IMR-90 (cell line): ENCODE results near the gene NLRC5. TPM values are rescaled to one million over a fixed set of nuclear protein-coding genes. Genes with fewer than 3 reads are reported as not detected.
A peak's percentile ranks its signal among the peaks of the same experiment; 100 is the strongest.

Experiments used
- ATAC-seq: fragments of 200-7000 bp; cut with Tn5 transposase; 2 replicates; pipeline ENCODE4 v1.9.1; 2020; ENCODE audit warnings: low read depth, mild to moderate bottlenecking, moderate library complexity
- BruUV-seq: library from RNA; stranded (reverse); fragments of 400-500 nt; replicated peaks from 2 replicates; lab custom pipeline; 2021; lab: Mats Ljungman, UMichigan
- CTCF ChIA-PET: fragments of 300-600 bp; formaldehyde crosslinking; extraction: SDS; loops from one replicate; lab custom pipeline; 2021; ENCODE audit warnings: antibody characterized with exemption; lab: Yijun Ruan, JAX
- POLR2A ChIA-PET: fragments of 300-600 bp; sonication (Branson Sonifier 250); formaldehyde crosslinking; loops from one replicate; lab custom pipeline; 2022; ENCODE audit warnings: antibody characterized with exemption; ENCODE audit not compliant: unreplicated experiment; lab: Charles Lee
- DNase-seq: peaks from one replicate; pipeline ENCODE4 v3.0.0; 2013
- H2AFZ ChIP-seq: replicated peaks from 2 replicates; pipeline ENCODE3; 2013; ENCODE audit warnings: low read length, mild to moderate bottlenecking; ENCODE audit not compliant: poor library complexity
- H2AK5ac ChIP-seq: 2 replicates; pipeline ENCODE4 v1.6.1; 2013; ENCODE audit warnings: low read depth, low read length, inconsistent platforms
- H2AK9ac ChIP-seq: replicated peaks from 2 replicates; pipeline ENCODE3; 2013; ENCODE audit warnings: mild to moderate bottlenecking, low read depth, low read length, moderate library complexity; ENCODE audit not compliant: poor library complexity
- H2BK120ac ChIP-seq: 2 replicates; pipeline ENCODE4 v1.6.1; 2013; ENCODE audit warnings: low read depth, low read length, inconsistent platforms
- H2BK15ac ChIP-seq: 3 replicates; pipeline ENCODE4 v1.6.1; 2013; ENCODE audit warnings: low read depth, low read length, inconsistent platforms
- H2BK20ac ChIP-seq: 2 replicates; pipeline ENCODE4 v1.6.1; 2013; ENCODE audit warnings: low read depth, mild to moderate bottlenecking, inconsistent platforms, low read length, moderate library complexity
- H2BK5ac ChIP-seq: 2 replicates; pipeline ENCODE4 v1.6.1; 2013; ENCODE audit warnings: mild to moderate bottlenecking, low read depth, low read length, inconsistent platforms; ENCODE audit not compliant: poor library complexity, severe bottlenecking
- H3K14ac ChIP-seq: replicated peaks from 2 replicates; pipeline ENCODE4 v1.6.1; 2013; ENCODE audit warnings: low read depth, low read length, inconsistent platforms
- H3K18ac ChIP-seq: 2 replicates; pipeline ENCODE4 v1.6.1; 2013; ENCODE audit warnings: low read depth, low read length, control low read depth
- H3K23ac ChIP-seq: 2 replicates; pipeline ENCODE4 v1.6.1; 2013; ENCODE audit warnings: low read depth, low read length, inconsistent platforms
- H3K27ac ChIP-seq: 2 replicates; pipeline ENCODE4 v1.5.1; 2013; ENCODE audit warnings: mild to moderate bottlenecking, control low read depth, low read length; ENCODE audit not compliant: insufficient read depth
- H3K27me3 ChIP-seq: 2 replicates; pipeline ENCODE4 v1.6.1; 2013; ENCODE audit warnings: low read length; ENCODE audit not compliant: control insufficient read depth, insufficient read depth
- H3K36me3 ChIP-seq: 2 replicates; pipeline ENCODE4 v1.6.1; 2013; ENCODE audit warnings: low read length, mixed read lengths; ENCODE audit not compliant: control insufficient read depth, insufficient read depth
- H3K4ac ChIP-seq: 2 replicates; pipeline ENCODE4 v1.6.1; 2013; ENCODE audit warnings: low read depth, low read length, inconsistent platforms
- H3K4me1 ChIP-seq: 2 replicates; pipeline ENCODE4 v1.6.1; 2013; ENCODE audit warnings: low read length, mixed read lengths; ENCODE audit not compliant: control insufficient read depth, insufficient read depth
- H3K4me2 ChIP-seq: 2 replicates; pipeline ENCODE4 v1.6.1; 2013; ENCODE audit warnings: low read depth, mild to moderate bottlenecking, control low read depth, low read length, moderate library complexity
- H3K4me3 ChIP-seq: 2 replicates; pipeline ENCODE4 v1.5.1; 2013; ENCODE audit warnings: low read depth, mild to moderate bottlenecking, control low read depth, low read length, moderate library complexity; ENCODE audit not compliant: insufficient read depth
- H3K56ac ChIP-seq: 2 replicates; pipeline ENCODE4 v1.6.1; 2013; ENCODE audit warnings: low read length, inconsistent platforms; ENCODE audit not compliant: insufficient read depth; ENCODE audit errors: extremely low read depth
- H3K79me1 ChIP-seq, 2 experiments: 2 replicates each; pipeline ENCODE4 v1.6.1; 2013; ENCODE audit warnings: low read length in 2 of 2, inconsistent platforms in 1 of 2, low read depth in 1 of 2
- H3K9ac ChIP-seq: 2 replicates; pipeline ENCODE4 v1.6.1; 2013; ENCODE audit warnings: low read depth, low read length, control low read depth
- H3K9me1 ChIP-seq: 2 replicates; pipeline ENCODE4 v1.6.1; 2013; ENCODE audit warnings: low read length, inconsistent platforms; ENCODE audit not compliant: insufficient read depth
- H3K9me3 ChIP-seq: 2 replicates; pipeline ENCODE4 v1.6.1; 2013; ENCODE audit warnings: low read length; ENCODE audit not compliant: control insufficient read depth, insufficient read depth
- H4K20me1 ChIP-seq: 2 replicates; pipeline ENCODE4 v1.6.1; 2013; ENCODE audit warnings: low read length, inconsistent platforms; ENCODE audit not compliant: insufficient read depth
- H4K5ac ChIP-seq: 2 replicates; pipeline ENCODE4 v1.6.1; 2013; ENCODE audit warnings: mild to moderate bottlenecking, low read depth, low read length, control low read depth
- H4K8ac ChIP-seq, 2 experiments: 2 replicates each; pipeline ENCODE4 v1.6.1; 2013; ENCODE audit warnings: low read depth in 2 of 2, low read length in 2 of 2, control low read depth in 1 of 2, inconsistent platforms in 1 of 2
- H4K91ac ChIP-seq: 2 replicates; pipeline ENCODE4 v1.6.1; 2013; ENCODE audit warnings: low read depth, low read length, inconsistent platforms; ENCODE audit not compliant: insufficient read depth
- FOS ChIP-seq: fragments of 150-350 bp; IDR thresholded peaks from 2 replicates; pipeline ENCODE4 v1.6.1; 2016; ENCODE audit warnings: low read depth, low read length
- WGBS, 2 experiments: methylation state at CpG; one replicate each; pipeline versions ENCODE4 v1.1.5 to v1.1.7; 2013; ENCODE audit warnings: missing lambda C conversion rate in 2 of 2; ENCODE audit not compliant: insufficient read length in 1 of 2; ENCODE audit errors: extremely low coverage in 2 of 2; 5-methylcytosine and 5-hydroxymethylcytosine counted together
- dilution Hi-C: fragments of 300-500 bp; cut with HindIII; formaldehyde crosslinking; loops from one replicate; pipeline ENCODE4 v1.14.3; 2018; ENCODE audit warnings: low sequenced_read_pairs; ENCODE audit not compliant: unreplicated experiment
- in situ Hi-C: fragments of 300-500 bp; cut with MboI; formaldehyde crosslinking; loops from 3 replicates; pipeline ENCODE4 v1.14.3; 2019; ENCODE audit warnings: low sequenced_read_pairs, inconsistent platforms, mixed read lengths
- intact Hi-C: fragments of 100-400 bp; cut with micrococcal nuclease; formaldehyde crosslinking; loops from 2 replicates; pipeline ENCODE4 v1.10.0; 2022
- polyA plus RNA-seq, 3 experiments: library from polyadenylated mRNA; depleted of rRNA; stranded (reverse); fragments of >200 nt; gene quantifications; 2 replicates each; pipeline ENCODE4 v1.2.3, GENCODE V29; 2012; ENCODE audit warnings: low replicate concordance in 1 of 3
- total RNA-seq: library from RNA; depleted of rRNA; stranded (reverse); fragments of >200 nt; gene quantifications from 2 replicates; pipeline ENCODE4 v1.2.3, GENCODE V29; 2012

NLRC5 gene
- total and polyA plus RNA-seq, 2 of the 4 experiments (the other 2 are of a cell fraction): 9.1 to 14.9 TPM

GRCh38 chr16:57016301-57016700, 26.9 kb downstream of the NLRC5 start:
- H2AFZ ChIP-seq: no peak overlapping the region
- 0 out of 2 replicates have a peak overlapping the region, but pooled peaks have one; percentile 69 for H2AK5ac ChIP-seq
- H2BK15ac ChIP-seq: no peak overlapping the region
- H3K56ac ChIP-seq: no peak overlapping the region
- peak overlapping the region; percentile 56 for H3K4ac ChIP-seq
- dilution Hi-C loops (no loop called here), in situ Hi-C loops (no loop called here), intact Hi-C loops (no loop called here)
- no TSS peak for BruUV-seq
- H3K9ac ChIP-seq: no peak overlapping the region
- no peak overlapping the region for H2BK120ac ChIP-seq
- no peak overlapping the region for H3K4me2 ChIP-seq
- H4K8ac ChIP-seq: no peak overlapping the region
- 86% methylated on average over 1 of the region's 6 CpGs; no CpG with 5 or more reads in 1 of the 2 experiments for WGBS, 2 experiments
- no peak for TF ChIP-seq FOS
- H3K27ac ChIP-seq: no peak overlapping the region
- DNase-seq (no peak), ATAC-seq (no peak)
- peaks cover 19% of the 10 kb centered on the region for H3K9me1 ChIP-seq
- H3K23ac ChIP-seq: peak overlapping the region; percentile 83
- no peak overlapping the region for H3K18ac ChIP-seq
- H2BK20ac ChIP-seq: no peak overlapping the region
- H3K4me1 ChIP-seq: peaks cover 7% of the 10 kb centered on the region; the same call in 1 of the 2 replicates
- no peak overlapping the region for H3K4me3 ChIP-seq
- peak overlapping the region; percentile 70; the same call in 1 of the 2 replicates for H3K14ac ChIP-seq
- H3K79me1 ChIP-seq: peaks cover 10 to 49% of the 10 kb centered on the region in 2 experiments; a peak in 3 of 4 replicates
- no peak overlapping the region for H2AK9ac ChIP-seq
- no peaks in the 10 kb centered on the region for H3K27me3 ChIP-seq
- peaks cover 22% of the 10 kb centered on the region for H3K36me3 ChIP-seq
- H4K5ac ChIP-seq: no peak overlapping the region
- no peaks in the 10 kb centered on the region for H4K20me1 ChIP-seq
- H4K91ac ChIP-seq: peak overlapping the region; percentile 49; the same call in 1 of the 2 replicates
- H2BK5ac ChIP-seq: no peak overlapping the region
- ChIA-PET POLR2A (no interaction called here), CTCF (interaction anchor here (0.7 kb wide), 1 partner anchor 17 kb away, joined by 4 read pairs; no protein-coding TSS in a partner anchor)
- H3K9me3 ChIP-seq: peaks cover 2% of the 10 kb centered on the region; the same call in 1 of the 2 replicates
